GM12874 (cell line): Measurements from ENCODE around the gene USP22.

Experiments used
- TF ChIP-seq, protein P1 (sequence below): IDR thresholded peaks from 2 replicates; pipeline ENCODE4 v1.5.1; 2011; ENCODE audit warnings: low read depth, mild to moderate bottlenecking, control low read depth, low read length, moderate library complexity; ENCODE audit not compliant: insufficient read depth

Gene USP22

GRCh38 chr17:21010705-21011596 is 31.9 kb downstream of the USP22 start:
- TF ChIP-seq, protein P1, sequence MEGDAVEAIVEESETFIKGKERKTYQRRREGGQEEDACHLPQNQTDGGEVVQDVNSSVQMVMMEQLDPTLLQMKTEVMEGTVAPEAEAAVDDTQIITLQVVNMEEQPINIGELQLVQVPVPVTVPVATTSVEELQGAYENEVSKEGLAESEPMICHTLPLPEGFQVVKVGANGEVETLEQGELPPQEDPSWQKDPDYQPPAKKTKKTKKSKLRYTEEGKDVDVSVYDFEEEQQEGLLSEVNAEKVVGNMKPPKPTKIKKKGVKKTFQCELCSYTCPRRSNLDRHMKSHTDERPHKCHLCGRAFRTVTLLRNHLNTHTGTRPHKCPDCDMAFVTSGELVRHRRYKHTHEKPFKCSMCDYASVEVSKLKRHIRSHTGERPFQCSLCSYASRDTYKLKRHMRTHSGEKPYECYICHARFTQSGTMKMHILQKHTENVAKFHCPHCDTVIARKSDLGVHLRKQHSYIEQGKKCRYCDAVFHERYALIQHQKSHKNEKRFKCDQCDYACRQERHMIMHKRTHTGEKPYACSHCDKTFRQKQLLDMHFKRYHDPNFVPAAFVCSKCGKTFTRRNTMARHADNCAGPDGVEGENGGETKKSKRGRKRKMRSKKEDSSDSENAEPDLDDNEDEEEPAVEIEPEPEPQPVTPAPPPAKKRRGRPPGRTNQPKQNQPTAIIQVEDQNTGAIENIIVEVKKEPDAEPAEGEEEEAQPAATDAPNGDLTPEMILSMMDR, result no peak

- TF ChIP-seq, protein P1, result no peak
Observed at GRCh38 chr17:21008992-21009671, 33.7 kb downstream of the USP22 start.

GRCh38 chr17:21008160-21008915 is 34.5 kb downstream of the USP22 start:
- TF ChIP-seq, protein P1, result no peak

- TF ChIP-seq, protein P1, result no peak
Observed at GRCh38 chr17:21007646-21008045, 35.2 kb downstream of the USP22 start.

- TF ChIP-seq, protein P1, result no peak
Observed at GRCh38 chr17:21005803-21006202, 37.0 kb downstream of the USP22 start.

- TF ChIP-seq, protein P1, result no peak
Observed at GRCh38 chr17:21005367-21005766, 37.4 kb downstream of the USP22 start.
